Body of pancreas (tissue), 4 donors: ENCODE measurements around the gene GAK. TPM values are rescaled to one million over a fixed set of nuclear protein-coding genes. Genes with fewer than 3 reads are reported as not detected.

Experiments used
- ATAC-seq: fragments of 150-250 bp; one replicate; pipeline ENCODE4 v1.9.1; 2016
- DNase-seq, 4 donors: peaks; one replicate each; pipeline ENCODE4 v3.0.0-alpha.2; 2019
- H3K27ac ChIP-seq, 4 donors: fragments of 200-600 bp; sonication (generic); 1 replicate in 3 of 4; 2 replicates in 1 of 4; pipeline versions ENCODE4 v1.5.1 to v1.6.1; 2016 to 2019; ENCODE audit warnings: mild to moderate bottlenecking in 1 of 4, mixed read lengths in 1 of 4, moderate library complexity in 1 of 4
- H3K27me3 ChIP-seq, 2 donors: fragments of 200-600 bp; sonication (generic); one replicate each; pipeline ENCODE4 v1.6.0; 2016; ENCODE audit warnings: mild to moderate bottlenecking in 1 of 2
- H3K36me3 ChIP-seq, 2 donors: fragments of 200-600 bp; sonication (generic); replicated peaks in 1 of 2; 2 replicates each; pipeline ENCODE4 v1.5.1; 2016; ENCODE audit warnings: low read depth in 2 of 2; ENCODE audit not compliant: insufficient read depth in 1 of 2
- H3K4me1 ChIP-seq: fragments of 200-600 bp; sonication (generic); one replicate; pipeline ENCODE4 v1.6.0; 2016
- H3K4me3 ChIP-seq, 2 donors: fragments of 200-600 bp; sonication (generic); 1 replicate in 1 of 2; 2 replicates in 1 of 2; pipeline ENCODE4 v1.5.1; 2016 to 2019
- H3K9me3 ChIP-seq, 3 donors: fragments of 200-600 bp; sonication (generic); 1 replicate in 2 of 3; 2 replicates in 1 of 3; pipeline ENCODE4 v1.5.1; 2016
- POLR2A ChIP-seq, 3 donors: fragments of 450-650 bp; IDR thresholded peaks; one replicate each; pipeline ENCODE4 v1.6.1; 2016; ENCODE audit warnings: antibody characterized with exemption in 3 of 3, mild to moderate bottlenecking in 2 of 3
- WGBS, 2 donors: methylation state at CpG; one replicate each; pipeline ENCODE4 v1.1.5; 2017; 5-methylcytosine and 5-hydroxymethylcytosine counted together
- intact Hi-C: fragments of 100-400 bp; cut with DNase I; formaldehyde crosslinking; loops from one replicate; pipeline ENCODE4 v1.15.1; 2023
- total RNA-seq, 2 donors: library from RNA; depleted of rRNA; stranded (reverse); fragments of >200 nt; gene quantifications; one replicate each; pipeline ENCODE4 v1.1.0, GENCODE V29; 2016
- TF ChIP-seq, protein P1 (sequence below), 7 experiments: fragments of 450-650 bp in 4 of 7; fragments of 200-600 bp in 3 of 7; sonication (generic) in 3 of 7; IDR thresholded peaks; one replicate each; pipeline ENCODE4 v1.5.1; 2016 to 2019; ENCODE audit warnings: antibody characterized with exemption in 7 of 7

GAK gene
- total RNA-seq, 2 donors from 2014 or later = 126 to 127 TPM

DNA sequence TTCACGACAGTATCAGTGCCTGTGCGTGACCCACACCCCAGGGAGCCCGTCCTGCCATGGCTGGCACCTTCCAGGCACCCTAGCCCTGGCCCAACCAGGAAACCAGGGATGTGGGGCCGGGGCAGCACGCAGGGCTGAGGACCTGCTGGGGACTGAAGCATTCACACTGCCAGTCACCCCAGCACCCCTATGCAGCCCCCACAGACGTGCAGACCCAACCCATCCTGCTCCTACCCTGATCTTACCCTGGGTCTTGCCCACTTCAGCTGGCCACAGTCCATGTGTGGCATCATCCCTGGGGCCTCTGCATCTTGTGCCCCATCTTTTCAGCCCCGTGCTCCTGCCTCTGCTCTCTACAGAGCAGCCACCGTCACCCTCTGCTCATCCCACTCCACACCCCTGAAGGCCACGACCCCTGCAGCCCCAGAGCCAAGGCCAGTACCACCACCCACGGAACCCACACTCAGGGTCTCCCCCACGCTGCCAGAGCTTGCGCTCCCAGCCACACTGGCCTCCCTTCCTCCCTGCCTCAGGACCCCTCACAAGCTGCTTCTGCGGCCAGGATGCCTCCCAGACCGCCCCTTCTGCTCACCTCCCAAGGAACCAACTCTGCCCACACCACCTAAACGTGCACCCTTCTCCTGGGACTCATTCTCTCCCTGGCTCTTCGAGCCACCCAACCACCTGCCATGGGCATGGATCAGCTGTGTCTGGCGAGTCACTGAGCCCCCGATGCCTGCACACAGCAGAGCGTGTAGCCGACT lies 25.6 kb downstream of the GAK start:
- no peak for TF ChIP-seq POLR2A (IDR thresholded peaks at IDR 0.05)
- TF ChIP-seq, protein P1, sequence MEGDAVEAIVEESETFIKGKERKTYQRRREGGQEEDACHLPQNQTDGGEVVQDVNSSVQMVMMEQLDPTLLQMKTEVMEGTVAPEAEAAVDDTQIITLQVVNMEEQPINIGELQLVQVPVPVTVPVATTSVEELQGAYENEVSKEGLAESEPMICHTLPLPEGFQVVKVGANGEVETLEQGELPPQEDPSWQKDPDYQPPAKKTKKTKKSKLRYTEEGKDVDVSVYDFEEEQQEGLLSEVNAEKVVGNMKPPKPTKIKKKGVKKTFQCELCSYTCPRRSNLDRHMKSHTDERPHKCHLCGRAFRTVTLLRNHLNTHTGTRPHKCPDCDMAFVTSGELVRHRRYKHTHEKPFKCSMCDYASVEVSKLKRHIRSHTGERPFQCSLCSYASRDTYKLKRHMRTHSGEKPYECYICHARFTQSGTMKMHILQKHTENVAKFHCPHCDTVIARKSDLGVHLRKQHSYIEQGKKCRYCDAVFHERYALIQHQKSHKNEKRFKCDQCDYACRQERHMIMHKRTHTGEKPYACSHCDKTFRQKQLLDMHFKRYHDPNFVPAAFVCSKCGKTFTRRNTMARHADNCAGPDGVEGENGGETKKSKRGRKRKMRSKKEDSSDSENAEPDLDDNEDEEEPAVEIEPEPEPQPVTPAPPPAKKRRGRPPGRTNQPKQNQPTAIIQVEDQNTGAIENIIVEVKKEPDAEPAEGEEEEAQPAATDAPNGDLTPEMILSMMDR (IDR thresholded peaks at IDR 0.05) = no peak
- H3K9me3 ChIP-seq = no peaks in the 10 kb centered on the region
- 93 to 99% methylated on average over 12 to 19 of the region's 20 CpGs for WGBS, 2 donors
- DNase-seq (no peak), ATAC-seq (no peak)
- peaks cover 0 to 11% of the 10 kb centered on the region in 2 donors for H3K36me3 ChIP-seq
- H3K27me3 ChIP-seq = no peaks in the 10 kb centered on the region
- intact Hi-C loops = no loop called here
- H3K4me3 ChIP-seq = no peak overlapping the region
- H3K27ac ChIP-seq = no peak overlapping the region
- no peaks in the 10 kb centered on the region for H3K4me1 ChIP-seq

DNA sequence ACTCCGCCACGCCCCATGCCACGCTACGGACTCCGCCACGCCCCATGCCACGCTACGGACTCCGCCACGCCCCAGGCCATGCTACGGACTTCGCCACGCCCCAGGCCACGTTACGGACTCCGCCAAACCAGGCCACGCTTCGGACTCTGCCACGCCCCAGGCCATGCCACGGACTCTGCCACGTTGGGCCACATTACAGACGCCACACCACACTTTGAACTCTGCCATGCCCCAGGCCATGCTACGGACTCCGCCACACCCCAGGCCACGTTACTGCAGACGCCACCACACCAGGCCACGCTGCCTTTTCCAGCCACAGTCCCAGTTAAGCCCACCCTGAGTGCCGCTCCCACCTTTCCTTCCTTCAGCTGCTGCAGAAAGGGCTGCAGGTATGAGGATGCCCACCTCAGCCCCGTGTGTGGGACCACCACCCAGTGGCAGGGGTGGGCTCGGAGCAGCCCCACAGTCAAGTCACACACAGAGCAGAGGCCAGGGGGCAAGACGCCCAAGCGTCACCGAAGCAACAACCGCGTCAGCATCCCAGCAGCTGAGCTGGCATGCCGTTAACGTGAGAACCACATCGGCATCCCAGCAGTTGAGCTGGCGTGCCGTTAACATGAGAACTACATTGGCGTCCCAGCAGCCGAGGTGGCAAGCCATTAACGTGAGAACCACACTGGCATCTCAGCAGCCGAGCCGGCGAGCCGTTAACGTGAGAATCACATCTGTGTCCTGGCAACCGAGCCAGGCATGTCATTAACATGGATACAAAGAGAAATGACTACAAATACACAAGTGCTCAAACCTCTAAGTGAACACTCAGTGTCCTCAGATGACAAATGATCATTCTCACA lies 26.4 kb downstream of the GAK start:
- no peaks in the 10 kb centered on the region for H3K4me1 ChIP-seq

DNA sequence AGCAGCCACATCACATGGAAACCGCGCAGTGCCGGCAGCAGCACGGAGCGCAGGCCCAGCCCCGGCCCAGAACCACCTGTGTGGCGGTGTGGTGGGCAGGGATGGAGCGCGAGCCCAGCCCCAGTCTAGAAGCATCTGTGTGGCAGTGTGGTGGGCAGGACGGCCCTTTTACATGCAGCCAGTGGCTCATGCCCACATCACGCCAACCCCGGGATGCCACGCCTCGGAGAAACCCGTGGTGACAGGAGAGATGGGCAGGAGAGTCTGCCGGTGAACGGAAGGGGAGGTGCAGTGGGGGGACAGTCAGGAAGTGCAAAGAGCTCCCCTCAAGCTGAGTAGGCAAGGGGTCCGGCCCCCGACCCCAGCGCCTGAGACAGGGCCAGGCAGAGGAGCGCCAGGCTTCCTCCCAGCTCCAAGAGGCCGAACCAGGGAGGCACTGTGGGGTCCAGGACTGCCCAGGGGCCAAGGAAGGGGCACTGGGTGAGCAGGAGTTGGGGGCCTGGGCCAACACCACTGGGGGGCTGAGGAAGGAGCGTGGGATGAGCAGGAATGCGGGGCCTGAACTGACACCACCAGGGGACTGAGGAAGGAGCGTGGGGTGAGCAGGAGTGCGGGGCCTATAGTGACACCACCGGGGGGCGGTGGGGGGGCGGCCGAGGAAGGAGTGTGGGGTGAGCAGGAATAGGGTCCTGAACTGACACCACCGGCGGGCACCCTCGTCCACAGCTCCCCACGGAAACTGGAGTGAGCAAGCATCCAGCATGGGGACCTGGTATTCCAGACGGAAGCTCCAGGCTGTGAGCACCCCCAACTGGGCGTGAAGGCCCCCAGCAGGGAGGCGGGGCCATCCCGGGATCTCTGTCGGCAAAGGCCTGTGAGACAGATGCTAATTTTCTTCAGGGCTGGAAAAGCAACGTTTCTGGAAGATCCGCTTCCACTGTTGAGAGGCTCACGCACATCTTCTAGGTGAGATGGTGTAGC lies 28.8 kb downstream of the GAK start:
- intact Hi-C loops = no loop called here
- Histone ChIP-seq H3K4me1 (no peaks in the 10 kb centered on the region), H3K4me3 (no peak overlapping the region), H3K9me3 (no peaks in the 10 kb centered on the region), H3K27ac (no peak overlapping the region), H3K27me3 (no peaks in the 10 kb centered on the region), H3K36me3 (no peaks in the 10 kb centered on the region)
- ATAC-seq (no peak), DNase-seq (no peak)
- no peak for TF ChIP-seq POLR2A (IDR thresholded peaks at IDR 0.05)
- TF ChIP-seq, protein P1 (IDR thresholded peaks at IDR 0.05) = no peak
- 93 to 96% methylated on average over 27 to 39 of the region's 42 CpGs for WGBS, 2 donors

More for the DNA sequence above, 26.4 kb downstream of the GAK start:
- TF ChIP-seq POLR2A (IDR thresholded peaks at IDR 0.05) = no peak
- TF ChIP-seq, protein P1 (IDR thresholded peaks at IDR 0.05) = no peak
- H3K4me3 ChIP-seq = no peak overlapping the region
- DNase-seq (peak in 2 of 4 donors; percentile 37), ATAC-seq (no peak)
- 95 to 98% methylated on average over 44 to 49 of the region's 49 CpGs for WGBS, 2 donors
- no peaks in the 10 kb centered on the region for H3K27me3 ChIP-seq
- peaks cover 0 to 4% of the 10 kb centered on the region in 2 donors for H3K36me3 ChIP-seq
- intact Hi-C loops = no loop called here
- no peak overlapping the region for H3K27ac ChIP-seq
- H3K9me3 ChIP-seq = no peaks in the 10 kb centered on the region

DNA sequence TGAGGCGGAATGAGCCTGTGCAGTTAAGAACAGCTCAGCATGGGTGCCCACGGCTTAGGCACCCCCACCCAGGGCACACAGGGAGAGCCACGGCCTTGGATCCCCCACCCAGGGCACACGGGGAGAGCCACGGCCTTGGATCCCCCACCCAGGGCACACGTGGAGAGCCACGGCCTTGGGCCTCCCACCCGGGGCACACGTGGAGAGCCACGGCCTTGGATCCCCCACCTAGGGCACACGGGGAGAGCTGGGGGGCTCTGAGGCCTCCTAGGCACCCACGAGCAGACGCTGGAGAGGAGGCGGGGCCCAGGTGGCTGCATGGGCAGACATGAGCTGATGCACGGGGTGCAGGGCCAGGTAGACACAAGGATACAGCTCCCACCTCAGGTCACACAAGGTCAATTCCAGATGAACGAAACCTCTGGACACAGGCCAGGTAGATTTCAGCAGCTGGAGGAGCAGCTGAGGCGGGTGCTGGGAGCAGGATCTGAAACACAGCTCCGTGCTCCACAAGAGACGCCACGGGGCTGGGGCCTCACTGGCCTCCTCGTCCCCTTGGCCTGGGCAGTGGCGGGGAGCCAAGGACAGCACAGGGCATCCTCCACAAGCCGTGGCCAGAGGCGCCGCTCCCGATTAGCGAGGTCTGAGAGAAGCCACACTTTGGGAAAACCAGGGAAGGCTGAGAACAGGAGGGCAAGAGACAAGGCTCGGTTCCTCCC lies 30.8 kb downstream of the GAK start:
- ATAC-seq (no peak), DNase-seq (no peak)
- Histone ChIP-seq H3K9me3 (no peaks in the 10 kb centered on the region), H3K4me1 (no peaks in the 10 kb centered on the region), H3K27ac (no peak overlapping the region), H3K4me3 (no peak overlapping the region), H3K36me3 (peaks cover 0 to 6% of the 10 kb centered on the region in 2 donors), H3K27me3 (no peaks in the 10 kb centered on the region)
- 85 to 88% methylated on average over 12 to 26 of the region's 28 CpGs for WGBS, 2 donors
- intact Hi-C loops = no loop called here
- TF ChIP-seq, protein P1 (IDR thresholded peaks at IDR 0.05) = no peak
- TF ChIP-seq POLR2A (IDR thresholded peaks at IDR 0.05) = no peak
